A204.1 (cell line): Measurements from ENCODE around the gene CROCC.

Experiments used
- FAIRE-seq: peaks from 2 replicates; lab custom pipeline; 2012; peaks lifted over from hg19 to GRCh38; lab: Jason Lieb, UNC

CROCC gene

DNA sequence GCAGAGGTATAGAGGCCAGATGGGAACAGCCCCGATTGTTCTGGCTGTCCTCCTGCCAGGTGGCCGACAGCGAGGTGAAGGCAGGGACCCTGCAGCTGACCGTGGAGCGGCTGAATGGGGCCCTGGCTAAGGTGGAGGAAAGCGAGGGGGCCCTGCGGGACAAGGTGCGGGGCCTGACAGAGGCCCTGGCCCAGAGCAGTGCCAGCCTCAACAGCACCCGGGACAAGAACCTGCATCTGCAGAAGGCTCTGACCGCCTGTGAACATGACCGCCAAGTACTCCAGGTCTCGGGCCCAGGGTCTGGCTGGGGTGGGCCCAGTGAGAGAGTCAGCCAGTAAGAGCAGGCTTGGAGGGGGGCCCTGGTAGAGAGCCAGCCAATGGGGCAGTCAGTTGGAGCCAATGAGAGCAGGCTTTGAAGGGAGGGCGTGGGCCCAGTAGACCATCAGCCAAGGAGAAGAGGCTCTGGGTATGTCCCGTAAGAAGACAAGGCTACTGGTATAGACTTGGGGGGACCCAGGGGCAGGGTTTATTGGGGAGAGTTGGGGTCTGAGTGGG is 47.4 kb downstream of the CROCC start:
- FAIRE-seq, result no peak

DNA sequence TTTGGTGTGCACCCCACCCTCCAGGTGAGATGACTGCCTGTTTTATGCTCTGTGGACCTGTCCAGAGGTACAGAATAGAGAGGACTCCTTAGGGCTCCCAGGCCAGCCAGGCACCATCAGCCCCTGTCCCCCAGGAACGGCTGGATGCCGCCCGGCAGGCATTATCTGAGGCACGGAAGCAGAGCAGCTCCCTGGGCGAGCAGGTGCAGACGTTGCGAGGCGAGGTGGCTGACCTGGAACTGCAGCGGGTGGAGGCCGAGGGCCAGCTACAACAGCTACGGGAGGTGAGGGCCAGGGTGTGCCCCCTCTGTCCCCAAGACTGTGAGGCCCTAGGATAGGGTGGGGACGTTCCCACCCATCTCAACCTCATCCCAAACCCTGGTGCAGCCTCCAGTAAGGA is 47.9 kb downstream of the CROCC start:
- FAIRE-seq, result no peak

- FAIRE-seq, result no peak
These were observed 48.6 kb downstream of the CROCC start for GRCh38 chr1:16970132-16970910.

DNA sequence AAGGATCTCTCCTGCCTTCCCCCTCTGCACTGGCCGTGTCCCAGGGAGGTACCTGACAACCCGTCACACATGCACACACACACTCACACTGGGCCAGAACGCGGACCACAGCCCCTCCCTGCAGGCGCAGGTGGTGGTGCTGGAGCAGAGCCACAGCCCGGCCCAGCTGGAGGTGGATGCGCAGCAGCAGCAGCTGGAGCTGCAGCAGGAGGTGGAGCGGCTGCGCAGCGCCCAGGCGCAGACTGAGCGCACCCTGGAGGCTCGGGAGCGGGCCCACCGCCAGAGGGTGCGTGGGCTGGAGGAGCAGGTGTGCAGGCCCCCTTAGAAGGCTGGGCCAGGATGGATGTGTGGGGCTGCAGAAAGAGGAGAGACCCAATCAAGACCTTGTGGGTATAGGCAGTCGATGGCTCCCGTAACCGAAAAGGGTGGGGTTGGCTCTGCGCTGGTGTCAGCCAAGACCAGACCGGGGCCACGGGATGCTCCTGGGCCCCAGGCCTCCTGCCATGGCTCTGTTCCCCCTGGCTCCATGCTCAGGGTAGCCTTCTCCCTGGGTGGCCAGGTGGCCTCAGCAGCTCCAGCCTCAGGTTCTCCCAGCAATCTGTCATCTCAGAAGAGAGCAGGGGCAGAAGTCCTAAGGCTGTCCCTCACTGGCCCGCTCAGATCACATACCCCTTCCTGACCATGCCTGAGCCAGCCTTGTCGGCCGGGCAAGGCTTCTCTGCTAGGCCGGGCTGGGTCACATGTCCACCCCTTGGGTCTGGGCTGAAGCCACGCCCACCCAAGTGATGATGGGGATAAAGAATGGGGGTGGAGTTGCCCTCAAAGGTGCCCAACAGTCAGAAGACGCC is 49.8 kb downstream of the CROCC start:
- no peak for FAIRE-seq

- no peak for FAIRE-seq
These were observed 50.6 kb downstream of the CROCC start for GRCh38 chr1:16972189-16972895.

- no peak for FAIRE-seq
These were observed 51.5 kb downstream of the CROCC start for GRCh38 chr1:16973215-16973614.

DNA sequence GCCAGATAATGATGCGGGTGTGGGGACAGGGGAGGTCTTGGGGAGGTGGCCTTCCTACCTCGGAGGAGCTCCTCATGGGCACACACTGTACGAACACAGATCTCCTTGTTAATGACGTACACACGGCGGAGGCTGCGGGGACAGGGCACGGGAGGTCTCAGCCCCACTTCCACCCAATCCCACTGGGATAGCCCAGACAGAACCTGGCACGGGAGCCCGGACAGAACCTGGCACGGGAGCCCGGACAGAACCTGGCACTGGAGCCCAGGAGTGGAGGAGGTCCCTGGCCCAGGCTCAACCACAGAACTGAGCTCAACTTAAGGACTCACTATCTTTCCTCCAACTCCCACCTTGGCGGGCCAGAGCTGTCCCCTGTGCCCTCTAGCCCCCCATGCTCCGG is 53.5 kb downstream of the CROCC start:
- no peak for FAIRE-seq

DNA sequence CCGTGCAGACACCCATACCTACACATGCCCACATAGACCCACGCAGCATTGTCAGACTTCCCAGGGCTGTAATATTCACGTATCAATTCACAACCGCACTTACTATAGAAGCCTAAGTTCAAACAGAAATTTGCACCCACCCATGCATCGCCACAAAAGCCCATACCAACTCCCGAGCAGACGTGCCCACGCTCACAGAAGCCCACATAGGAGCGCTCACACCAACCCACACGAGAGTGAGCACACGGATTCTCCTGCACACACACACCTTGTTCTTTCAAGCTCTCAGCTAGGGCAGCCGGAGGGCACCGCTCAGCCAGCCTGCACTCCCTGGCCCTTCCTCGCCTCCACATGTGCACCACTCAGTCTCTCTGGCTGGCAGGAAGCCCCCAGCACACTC is 54.1 kb downstream of the CROCC start:
- no peak for FAIRE-seq

DNA sequence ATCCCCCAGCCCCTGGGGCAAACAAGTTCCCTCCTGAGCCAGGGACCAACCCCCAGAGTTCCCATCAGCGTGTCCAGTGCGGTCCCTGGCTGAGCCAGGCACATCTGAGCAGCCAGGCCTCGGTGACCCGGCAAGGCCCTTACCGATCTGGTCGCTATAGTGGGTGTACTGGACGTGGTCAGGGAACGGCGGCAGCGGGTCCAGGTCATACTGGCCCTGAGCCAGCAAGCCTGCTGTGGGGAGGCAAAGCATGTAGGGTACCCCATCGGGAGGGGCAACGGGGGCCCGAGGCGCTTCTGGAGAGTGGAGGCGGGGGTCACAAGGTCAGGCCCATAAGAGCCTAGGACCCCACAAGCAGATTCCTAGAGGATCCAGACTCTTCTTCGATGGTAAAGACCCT is 55.2 kb downstream of the CROCC start:
- no peak for FAIRE-seq

GRCh38 chr1:16977377-16977776 is 55.6 kb downstream of the CROCC start:
- no peak for FAIRE-seq

DNA sequence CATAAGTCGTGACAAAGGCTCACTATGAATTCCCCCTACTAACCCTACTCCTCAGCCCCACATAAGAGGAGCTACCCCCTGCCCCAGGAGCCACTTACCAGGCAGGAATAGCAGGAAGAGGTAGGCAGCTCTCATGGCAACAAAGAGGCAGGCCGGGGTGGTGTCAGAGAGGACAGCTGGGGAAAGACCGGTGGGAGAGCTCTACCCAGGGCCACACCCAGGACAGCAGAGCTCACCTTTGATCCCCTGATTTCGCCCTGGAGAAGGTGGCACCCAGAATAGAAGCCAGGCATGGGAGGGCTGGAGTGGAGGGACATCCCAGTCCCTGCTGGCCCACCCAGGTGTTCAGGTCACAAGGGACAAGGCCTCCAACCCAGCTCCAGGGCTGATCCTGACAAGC is 56.4 kb downstream of the CROCC start:
- no peak for FAIRE-seq

DNA sequence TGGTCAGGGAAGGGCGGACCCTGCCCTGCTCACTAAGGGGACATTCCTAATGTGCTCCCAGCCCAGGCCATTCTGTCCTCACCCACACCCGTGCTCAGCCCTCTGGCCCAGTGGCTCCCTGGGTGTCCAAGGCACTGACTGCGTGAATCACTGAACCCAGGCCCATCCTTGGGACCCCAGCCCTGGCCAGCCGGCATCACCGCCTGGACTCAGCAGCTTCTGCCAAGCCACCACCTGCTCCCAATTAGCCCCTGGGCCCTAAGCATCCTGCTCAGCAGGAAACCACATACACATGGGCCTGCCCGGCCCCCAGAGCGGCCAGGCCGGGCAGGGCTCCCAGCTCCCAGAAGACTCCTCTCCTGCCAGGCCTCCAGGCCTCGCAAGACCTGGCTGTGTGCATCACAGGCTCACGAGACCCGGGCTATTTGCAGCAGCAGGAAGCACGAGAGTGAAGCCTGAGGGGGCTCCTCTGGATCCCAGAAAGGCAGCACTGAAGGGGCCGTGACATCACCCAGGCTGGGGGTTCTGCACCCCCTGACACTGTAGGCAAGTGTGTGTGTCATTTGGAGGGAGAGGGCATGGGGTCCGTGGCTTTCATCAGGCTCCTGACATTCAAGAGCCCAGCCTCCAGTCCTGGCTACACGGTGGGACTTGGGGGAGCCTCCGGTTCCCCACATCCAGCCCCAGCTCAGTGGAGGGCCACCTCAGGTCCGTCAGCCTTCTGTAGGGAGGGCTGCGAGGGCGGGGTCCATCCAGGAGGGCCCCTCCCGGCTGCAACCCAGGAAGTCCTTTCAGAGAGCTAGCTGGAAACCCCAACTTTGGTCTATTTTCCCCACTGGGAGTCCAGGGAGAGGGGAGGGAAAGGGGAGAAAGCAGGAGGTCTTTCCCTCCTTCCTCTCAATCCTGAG is 57.1 kb downstream of the CROCC start:
- no peak for FAIRE-seq

- FAIRE-seq, result no peak
These were observed 58.0 kb downstream of the CROCC start for GRCh38 chr1:16979475-16980327.

- no peak for FAIRE-seq
These were observed 58.9 kb downstream of the CROCC start, which contains the start of gene MFAP2 for GRCh38 chr1:16980473-16981268. Gene MFAP2 (minus strand): TSS chr1:16980620. CDS start chr1:16978273, 2,347 bp downstream.

DNA sequence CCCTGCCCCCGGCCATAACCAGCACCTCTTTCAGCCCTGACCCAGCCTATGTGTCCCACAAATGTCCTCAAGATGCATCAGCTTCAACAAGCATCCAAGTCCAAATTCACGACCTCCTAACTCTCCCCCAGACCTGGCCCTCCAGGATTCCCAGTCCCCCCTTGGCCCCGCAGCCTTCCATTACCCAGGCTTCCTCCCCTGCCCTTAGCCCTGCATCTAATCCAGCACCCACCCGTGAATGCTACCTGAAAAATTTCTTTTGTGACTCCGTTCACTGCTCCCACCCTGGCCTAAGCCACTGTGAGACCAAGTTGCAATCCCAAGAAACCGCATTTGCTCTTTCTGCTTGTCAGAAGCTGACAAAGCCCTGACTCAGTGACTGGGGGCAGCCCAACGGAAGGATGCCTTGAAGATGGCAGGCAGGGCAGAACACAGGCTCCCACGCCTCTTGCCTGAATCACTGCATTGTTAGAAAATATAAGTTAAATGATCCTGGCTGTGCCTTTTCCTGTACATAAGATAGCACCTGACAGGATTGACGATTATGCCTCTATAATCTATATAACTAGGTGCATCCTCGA is 59.6 kb downstream of the CROCC start:
- no peak for FAIRE-seq

DNA sequence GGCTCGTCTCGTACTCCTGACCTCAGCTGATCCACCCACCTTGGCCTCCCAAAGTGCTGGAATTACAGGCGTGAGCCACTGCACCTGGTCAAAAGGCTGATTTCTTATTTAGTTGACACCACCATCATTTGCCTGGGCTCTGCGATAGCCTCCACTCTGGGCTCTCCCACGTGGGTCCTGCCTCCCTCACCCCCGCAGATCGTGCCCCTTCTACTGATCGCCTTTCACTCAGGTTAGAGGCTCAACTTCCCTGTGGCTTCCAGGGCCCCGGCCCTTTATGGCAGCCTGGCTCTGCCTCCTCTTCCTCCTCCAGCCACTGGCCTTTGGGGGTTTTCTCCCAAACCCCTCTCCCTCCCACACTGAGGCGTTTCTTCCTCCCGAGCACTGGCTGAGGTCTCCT is 61.2 kb downstream of the CROCC start:
- FAIRE-seq, result no peak

DNA sequence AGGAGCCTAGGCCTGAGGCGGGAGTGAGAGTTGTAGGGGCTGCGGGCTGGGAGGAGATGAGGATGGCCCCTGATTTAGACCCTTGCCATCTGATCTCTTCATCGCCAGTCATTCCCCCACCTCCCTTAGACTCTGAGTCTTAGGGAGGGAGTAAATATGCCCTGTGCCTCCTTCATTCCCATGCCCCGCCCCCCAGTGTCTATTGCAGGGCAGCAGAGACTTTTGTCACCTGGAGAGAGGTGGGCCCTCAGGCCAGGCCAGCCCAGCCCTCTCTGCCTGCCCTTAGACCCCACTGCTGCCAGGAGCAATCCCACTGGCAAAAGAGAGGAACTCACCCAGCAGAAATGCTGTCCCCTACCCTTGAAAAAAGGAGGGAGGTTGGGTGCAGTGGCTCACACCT is 61.9 kb downstream of the CROCC start:
- no peak for FAIRE-seq

- no peak for FAIRE-seq
These were observed 63.0 kb downstream of the CROCC start for GRCh38 chr1:16984717-16985116.

DNA sequence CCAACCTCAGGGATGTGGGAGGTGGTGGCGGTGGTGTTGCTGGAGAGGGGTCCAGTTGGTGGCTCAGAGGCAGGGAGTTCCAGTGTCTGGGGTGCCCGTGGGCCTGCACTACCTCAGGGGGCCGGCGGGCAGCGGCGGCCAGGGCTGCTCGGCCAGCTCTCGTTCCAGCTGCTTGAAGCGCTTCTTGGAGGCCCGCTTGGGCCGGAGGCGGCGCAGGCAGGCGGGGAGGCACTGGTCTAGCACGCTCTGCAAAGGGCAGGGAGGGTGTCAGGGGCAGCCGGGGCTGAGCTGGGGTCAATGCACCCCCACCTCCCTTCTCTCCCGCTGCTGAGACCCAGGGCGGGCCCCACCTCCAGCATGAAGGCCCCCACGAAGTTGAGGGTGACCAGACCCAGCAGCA is 64.4 kb downstream of the CROCC start:
- FAIRE-seq, result no peak
